Esophagus squamous epithelium (tissue), 4 donors: Measurements from ENCODE around the gene RAB7B.
A peak's percentile ranks its signal among the peaks of the same experiment; 100 is the strongest.

ENCODE experiments used
- CTCF ChIP-seq, 6 experiments: fragments of 450-650 bp in 4 of 6; fragments of 200-600 bp in 2 of 6; sonication (generic) in 2 of 6; IDR thresholded peaks; one replicate each; pipeline ENCODE4 v1.5.1; 2016 to 2019; ENCODE audit warnings: antibody characterized with exemption in 6 of 6, mild to moderate bottlenecking in 4 of 6, moderate library complexity in 4 of 6
- POLR2A ChIP-seq, 4 donors: fragments of 450-650 bp; IDR thresholded peaks; one replicate each; pipeline ENCODE4 v1.6.1; 2017; ENCODE audit warnings: antibody characterized with exemption in 4 of 4, mild to moderate bottlenecking in 4 of 4, moderate library complexity in 3 of 4

GRCh38 chr1:206002871-206003801, at the start of gene RAB7B:
- TF ChIP-seq CTCF (IDR thresholded peaks at IDR 0.05) (no peak), POLR2A (IDR thresholded peaks at IDR 0.05) (peak in 1 of 4 donors; percentile 50)
